NCI-H1092 treated with DMSO at 0.1 percent for 48 hours (cell line): ENCODE measurements around the gene RNF34.

Experiments
- DNase-seq: peaks from one replicate; lab custom pipeline; 2025; lab: John Stamatoyannopoulos, UW

The RNF34 gene

DNA sequence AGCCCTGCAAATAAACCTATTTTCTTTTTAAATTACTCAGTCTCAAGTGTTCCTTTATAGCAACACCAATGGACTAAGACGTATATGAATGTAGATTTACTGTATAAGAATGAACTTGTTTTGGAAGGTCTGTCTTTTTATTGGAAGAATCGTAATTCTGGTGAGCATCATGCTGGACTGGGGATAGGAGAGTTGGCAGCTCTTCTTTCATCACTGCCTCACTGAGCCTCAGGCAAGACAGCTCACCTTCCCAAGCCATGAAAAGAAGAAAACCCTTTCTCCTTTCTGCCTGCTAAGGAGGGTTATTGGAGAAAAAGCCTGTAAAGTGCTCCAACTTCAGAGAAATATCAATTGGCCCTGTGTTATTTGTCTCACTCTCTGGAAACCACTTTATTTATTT lies 9.1 kb upstream of the RNF34 start:
- no peak for DNase-seq

DNA sequence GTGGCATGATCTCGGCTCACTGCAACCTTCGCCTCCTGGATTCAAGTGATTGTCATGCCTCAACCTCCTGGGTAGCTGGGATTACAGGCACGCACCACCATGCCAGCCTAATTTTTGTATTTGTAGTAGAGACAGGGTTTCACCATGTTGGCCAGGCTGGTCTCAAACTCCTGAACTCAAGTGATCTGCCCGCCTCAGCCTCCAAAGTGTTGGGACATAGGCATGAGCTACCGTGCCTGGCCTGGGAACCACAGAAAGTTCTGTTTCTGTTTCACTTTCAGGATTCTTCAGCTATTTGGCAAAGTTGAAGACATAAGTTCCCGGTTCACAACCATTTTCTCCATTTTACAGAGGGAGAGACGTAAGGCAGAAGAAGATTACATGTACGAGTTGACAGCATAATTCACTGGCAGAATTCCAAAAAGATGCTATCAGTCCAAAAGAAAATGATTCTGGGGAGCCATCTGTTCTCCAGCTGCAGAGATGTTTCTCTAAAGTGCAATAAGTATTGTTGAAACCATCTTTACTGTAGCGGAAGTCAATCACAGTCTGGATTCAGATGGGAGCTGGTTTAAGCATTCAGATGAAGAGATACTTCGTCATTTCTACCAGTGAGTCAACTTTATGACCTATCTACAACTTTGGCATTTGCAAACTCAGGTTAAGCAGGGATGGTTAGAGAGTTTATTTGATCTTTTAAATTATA lies 8.1 kb upstream of the RNF34 start:
- no peak for DNase-seq

GRCh38 chr12:121392325-121392716 lies 7.6 kb upstream of the RNF34 start:
- DNase-seq, result no peak

DNA sequence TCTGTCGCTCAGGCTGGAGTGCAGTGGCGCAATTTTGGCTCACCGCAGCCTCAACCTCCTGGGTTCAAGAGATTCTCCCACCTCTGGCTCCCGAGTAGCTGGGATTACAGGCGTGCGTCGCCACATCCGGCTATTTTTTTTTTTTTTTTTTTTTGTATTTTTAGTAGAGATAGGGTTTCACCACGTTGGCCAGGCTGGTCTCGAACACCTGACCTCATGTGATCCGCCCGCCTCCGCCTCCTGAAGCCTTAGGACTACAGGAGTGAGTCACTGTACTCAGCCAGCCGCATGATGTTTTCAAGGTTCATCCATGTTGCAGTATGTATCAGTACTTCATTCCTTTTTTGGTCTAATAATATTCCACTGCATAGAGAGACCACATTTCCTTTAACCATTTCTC lies 2.4 kb upstream of the RNF34 start:
- no peak for DNase-seq

GRCh38 chr12:121398355-121398754 lies 1.6 kb upstream of the RNF34 start:
- DNase-seq, result no peak

- peak; percentile 23 for DNase-seq
Measured at GRCh38 chr12:121400332-121401139, 618 bp downstream of the RNF34 start.

DNA sequence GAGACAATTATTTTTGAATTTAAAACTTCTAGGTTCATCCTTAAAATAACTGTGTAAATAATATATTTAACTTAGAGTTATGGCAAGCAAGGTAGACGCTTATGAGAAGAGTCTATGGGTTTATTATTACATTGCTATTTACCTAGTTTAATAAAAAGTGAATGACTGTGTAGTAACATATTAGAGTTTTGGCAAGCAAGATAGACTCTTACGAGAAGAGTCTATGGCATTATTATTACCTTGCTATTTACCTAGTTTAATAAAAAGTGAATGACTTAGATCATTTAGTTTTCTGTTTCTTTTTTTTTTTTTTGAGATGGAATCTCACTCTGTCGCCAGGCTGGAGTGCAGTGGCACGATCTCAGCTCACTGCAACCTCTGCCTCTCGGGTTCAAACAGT lies 3.8 kb downstream of the RNF34 start:
- no peak for DNase-seq

DNA sequence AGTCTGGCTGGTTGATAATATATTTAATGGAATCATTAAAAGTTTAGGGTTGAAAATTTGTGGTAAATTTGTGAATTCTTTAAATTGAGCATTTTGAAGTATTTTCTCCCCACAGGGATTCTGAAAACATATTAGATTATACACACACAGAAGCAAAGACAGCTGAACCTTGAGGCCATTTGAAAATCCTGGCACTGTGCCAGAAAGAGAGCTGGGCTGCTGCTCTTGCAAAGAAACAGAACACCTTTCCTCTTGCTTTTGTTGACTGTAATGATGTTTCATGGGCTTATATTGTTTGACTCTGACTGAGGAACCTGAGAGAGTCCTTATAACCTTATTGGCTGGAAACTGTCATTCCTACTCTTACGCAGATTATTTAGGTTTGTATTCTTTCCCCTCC lies 4.8 kb downstream of the RNF34 start:
- peak; percentile 60 for DNase-seq

- DNase-seq, result no peak
Measured at GRCh38 chr12:121405211-121405610, 5.3 kb downstream of the RNF34 start.

DNA sequence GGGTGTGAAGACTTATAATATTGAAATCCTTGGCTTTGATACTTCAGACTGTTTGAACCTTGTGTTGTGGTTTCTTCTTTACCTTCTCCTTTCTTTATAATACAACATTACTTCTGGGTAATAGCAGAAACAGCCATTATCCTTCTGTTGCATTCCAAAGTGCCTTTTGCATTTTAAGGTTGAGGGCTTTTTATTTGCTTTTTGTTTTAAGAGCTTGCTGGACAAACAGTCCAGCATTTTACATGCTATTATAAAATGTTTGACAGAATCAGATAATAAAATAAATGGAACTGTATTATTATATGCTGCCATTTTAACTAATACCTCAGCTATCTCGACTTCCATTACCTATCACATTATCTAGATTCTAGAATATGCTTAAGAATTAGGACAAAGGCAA lies 14.0 kb downstream of the RNF34 start:
- DNase-seq, result no peak

DNA sequence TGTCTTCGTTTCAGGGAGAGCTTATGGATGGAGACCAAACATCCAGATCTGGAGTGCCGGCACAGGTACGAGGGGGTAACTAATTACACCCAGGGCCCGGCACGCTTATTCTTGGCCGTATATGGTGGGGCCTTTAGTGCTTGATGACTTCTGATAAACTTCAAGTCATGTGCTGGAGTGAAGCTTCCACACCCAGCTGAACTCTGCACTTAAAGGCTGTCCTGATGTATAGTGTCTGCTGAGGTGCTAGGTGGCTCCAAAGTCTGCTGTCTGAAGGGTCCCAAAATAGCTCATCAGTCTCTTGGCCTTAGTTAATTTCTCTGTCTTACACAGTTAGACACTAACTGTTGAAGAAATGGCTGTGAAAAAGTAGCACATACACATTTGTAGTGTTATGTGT lies 17.9 kb downstream of the RNF34 start:
- no peak for DNase-seq

GRCh38 chr12:121420109-121420508 lies 20.2 kb downstream of the RNF34 start:
- no peak for DNase-seq

- DNase-seq, result no peak
Measured at GRCh38 chr12:121423253-121423652, 23.3 kb downstream of the RNF34 start.

DNA sequence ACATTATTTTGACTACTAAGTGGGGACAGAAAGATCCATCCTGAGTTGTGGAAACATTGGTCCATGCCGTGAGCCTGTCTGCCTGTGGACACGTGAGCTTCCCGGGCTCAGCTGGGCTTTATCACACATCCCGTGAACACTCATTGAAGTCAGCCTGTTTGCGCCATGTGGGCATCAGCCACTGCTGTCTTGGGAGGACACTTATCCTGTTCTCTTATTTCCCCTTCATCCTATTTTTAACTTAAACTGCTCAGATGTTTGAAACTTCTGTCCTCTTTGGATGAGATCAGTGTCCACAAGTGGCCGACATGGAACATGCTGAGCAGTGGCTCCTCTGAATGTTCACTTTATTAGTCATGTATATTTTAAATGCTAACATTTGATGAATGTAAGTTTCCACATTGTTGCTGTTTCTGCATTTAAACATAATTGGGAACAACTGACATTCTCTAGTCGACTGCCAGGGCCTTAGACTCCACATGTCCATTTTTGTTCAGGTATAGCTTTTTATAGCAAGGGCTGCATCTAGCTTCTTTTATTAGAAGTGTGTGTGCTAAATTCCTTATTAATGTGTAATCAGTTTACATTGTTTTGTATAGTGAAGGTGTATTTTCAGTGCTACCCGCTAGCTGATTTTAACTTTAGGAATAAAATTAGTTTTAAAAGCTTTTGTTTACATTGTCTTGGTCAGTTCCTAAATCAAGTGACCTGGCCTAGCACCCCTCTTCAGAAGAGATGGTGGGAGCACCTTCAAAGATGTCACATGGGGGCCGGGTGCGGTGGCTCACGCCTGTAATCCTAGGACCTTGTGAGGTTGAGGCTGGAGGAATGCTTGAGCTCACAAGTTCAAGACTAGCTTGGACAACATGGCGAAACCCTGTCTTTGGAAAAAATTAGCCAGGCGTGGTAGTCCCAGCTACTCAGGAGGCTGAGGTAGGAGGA lies 24.0 kb downstream of the RNF34 start:
- no peak for DNase-seq

DNA sequence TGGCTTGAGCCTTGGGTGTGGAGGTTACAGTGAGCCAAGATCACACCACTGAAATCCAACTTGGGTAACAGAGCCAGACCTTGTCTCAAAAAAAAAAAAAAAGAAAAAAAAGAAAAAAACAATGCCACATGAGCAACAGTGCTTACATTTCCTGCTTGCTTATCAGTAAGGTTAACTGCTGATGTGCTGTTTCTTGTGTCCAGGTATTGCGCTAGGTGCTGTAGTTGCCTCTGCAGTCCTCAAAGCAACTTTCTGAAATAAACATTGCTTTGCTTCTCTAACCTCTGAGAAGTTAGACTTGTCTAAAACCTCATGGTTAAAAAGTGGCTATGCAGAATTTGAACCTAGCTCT lies 24.7 kb downstream of the RNF34 start:
- DNase-seq, result no peak

GRCh38 chr12:121427556-121428050 lies 27.7 kb downstream of the RNF34 start:
- DNase-seq, result no peak

GRCh38 chr12:121428883-121429282 lies 29.0 kb downstream of the RNF34 start:
- no peak for DNase-seq

- no peak for DNase-seq
Measured at GRCh38 chr12:121430833-121431415, 31.0 kb downstream of the RNF34 start.

- no peak for DNase-seq
Measured at GRCh38 chr12:121432740-121433480, 33.0 kb downstream of the RNF34 start.

- DNase-seq, result no peak
Measured at GRCh38 chr12:121436706-121437105, 36.8 kb downstream of the RNF34 start.

- DNase-seq, result no peak
Measured at GRCh38 chr12:121438905-121439304, 39.0 kb downstream of the RNF34 start.
